ENCODE results near the gene SLC46A1.

The SLC46A1 gene

DNA sequence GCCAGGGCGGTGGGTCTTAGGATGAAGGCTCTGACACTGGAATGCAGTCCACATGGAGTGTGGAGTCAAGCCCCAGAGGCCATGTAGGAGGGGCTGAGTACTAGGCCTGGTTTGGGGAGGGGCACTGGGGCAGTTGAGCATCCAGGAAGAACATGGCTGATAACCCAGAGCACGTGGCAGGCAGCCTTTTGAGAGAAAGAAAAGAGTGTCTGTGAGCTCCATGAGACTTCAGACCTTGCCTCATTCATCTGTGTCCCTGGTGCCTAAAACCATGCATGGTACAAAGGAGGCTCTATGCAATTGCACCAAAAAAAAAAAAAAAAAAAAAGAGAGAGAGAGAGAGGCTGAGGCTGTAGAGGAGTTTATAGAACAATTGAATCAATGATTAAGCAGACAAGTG lies 14.6 kb downstream of the SLC46A1 start:
- Histone ChIP-seq H4K20me1 (ENCODE audit: insufficient read depth, low read length) (no peaks in the 10 kb centered on the region), H2AFZ (ENCODE audit: low read depth, low read length) (no peak overlapping the region)
- TF ChIP-seq EZH2phosphoT487 (IDR thresholded peaks at IDR 0.05; ENCODE audit: low read depth) = no peak
- TF ChIP-seq, protein P1, sequence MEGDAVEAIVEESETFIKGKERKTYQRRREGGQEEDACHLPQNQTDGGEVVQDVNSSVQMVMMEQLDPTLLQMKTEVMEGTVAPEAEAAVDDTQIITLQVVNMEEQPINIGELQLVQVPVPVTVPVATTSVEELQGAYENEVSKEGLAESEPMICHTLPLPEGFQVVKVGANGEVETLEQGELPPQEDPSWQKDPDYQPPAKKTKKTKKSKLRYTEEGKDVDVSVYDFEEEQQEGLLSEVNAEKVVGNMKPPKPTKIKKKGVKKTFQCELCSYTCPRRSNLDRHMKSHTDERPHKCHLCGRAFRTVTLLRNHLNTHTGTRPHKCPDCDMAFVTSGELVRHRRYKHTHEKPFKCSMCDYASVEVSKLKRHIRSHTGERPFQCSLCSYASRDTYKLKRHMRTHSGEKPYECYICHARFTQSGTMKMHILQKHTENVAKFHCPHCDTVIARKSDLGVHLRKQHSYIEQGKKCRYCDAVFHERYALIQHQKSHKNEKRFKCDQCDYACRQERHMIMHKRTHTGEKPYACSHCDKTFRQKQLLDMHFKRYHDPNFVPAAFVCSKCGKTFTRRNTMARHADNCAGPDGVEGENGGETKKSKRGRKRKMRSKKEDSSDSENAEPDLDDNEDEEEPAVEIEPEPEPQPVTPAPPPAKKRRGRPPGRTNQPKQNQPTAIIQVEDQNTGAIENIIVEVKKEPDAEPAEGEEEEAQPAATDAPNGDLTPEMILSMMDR (IDR thresholded peaks at IDR 0.05; ENCODE audit: low read depth, low read length) = no peak

DNA sequence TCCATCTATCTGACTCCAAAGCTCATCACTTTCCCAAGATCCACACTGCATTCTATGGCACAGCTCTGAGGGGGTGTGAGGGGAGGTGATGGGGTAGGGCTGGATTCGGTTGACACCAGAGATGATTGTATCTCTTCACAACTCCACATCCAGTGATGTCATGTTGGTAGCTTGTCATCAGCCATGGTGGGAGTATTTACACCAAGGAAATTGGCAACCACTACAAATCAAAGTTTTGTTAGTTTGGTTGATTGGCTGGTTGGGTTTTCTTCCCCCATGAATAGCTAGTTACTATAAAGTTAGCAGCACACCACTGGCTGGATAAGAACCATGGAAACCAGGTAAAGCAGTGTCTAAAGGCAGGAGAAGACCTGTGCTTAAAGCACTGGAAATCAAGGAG lies 15.0 kb downstream of the SLC46A1 start:
- TF ChIP-seq, protein P1 (IDR thresholded peaks at IDR 0.05; ENCODE audit: low read depth, low read length) = no peak
- TF ChIP-seq EZH2phosphoT487 (IDR thresholded peaks at IDR 0.05; ENCODE audit: low read depth) = no peak
- Histone ChIP-seq H3K27ac (ENCODE audit: low read length) (no peak overlapping the region), H4K20me1 (ENCODE audit: insufficient read depth, low read length) (no peaks in the 10 kb centered on the region), H3K4me1 (ENCODE audit: low read length) (no peaks in the 10 kb centered on the region), H2AFZ (ENCODE audit: low read depth, low read length) (no peak overlapping the region), H3K79me2 (ENCODE audit: low read length) (no peaks in the 10 kb centered on the region), H3K9me3 (ENCODE audit: insufficient read depth, low read length) (no peaks in the 10 kb centered on the region), H3K27me3 (ENCODE audit: low read depth, low read length) (no peaks in the 10 kb centered on the region), H3K36me3 (replicated peaks; ENCODE audit: low read depth, low read length) (peaks cover 34% of the 10 kb centered on the region), H3K4me2 (ENCODE audit: low read length) (no peak overlapping the region), H3K4me3 (ENCODE audit: low read length) (no peak overlapping the region), H3K9ac (ENCODE audit: low read length) (no peak overlapping the region)

More for the DNA sequence above, 14.6 kb downstream of the SLC46A1 start:
- no peak overlapping the region for H3K27ac ChIP-seq (ENCODE audit: low read length)
- H3K79me2 ChIP-seq (ENCODE audit: low read length) = no peaks in the 10 kb centered on the region
- peaks cover 38% of the 10 kb centered on the region for H3K36me3 ChIP-seq (replicated peaks; ENCODE audit: low read depth, low read length)
- no peaks in the 10 kb centered on the region for H3K4me1 ChIP-seq (ENCODE audit: low read length)
- no peak overlapping the region for H3K9ac ChIP-seq (ENCODE audit: low read length)
- no peak overlapping the region for H3K4me2 ChIP-seq (ENCODE audit: low read length)
- no peaks in the 10 kb centered on the region for H3K9me3 ChIP-seq (ENCODE audit: insufficient read depth, low read length)
- H3K4me3 ChIP-seq (ENCODE audit: low read length) = no peak overlapping the region
- no peaks in the 10 kb centered on the region for H3K27me3 ChIP-seq (ENCODE audit: low read depth, low read length)

- Histone ChIP-seq H3K4me2 (ENCODE audit: low read length) (no peak overlapping the region), H2AFZ (ENCODE audit: low read depth, low read length) (no peak overlapping the region), H3K36me3 (replicated peaks; ENCODE audit: low read depth, low read length) (peaks cover 34% of the 10 kb centered on the region), H3K27me3 (ENCODE audit: low read depth, low read length) (no peaks in the 10 kb centered on the region), H3K27ac (ENCODE audit: low read length) (no peak overlapping the region), H3K4me3 (ENCODE audit: low read length) (no peak overlapping the region), H3K9ac (ENCODE audit: low read length) (no peak overlapping the region), H3K9me3 (ENCODE audit: insufficient read depth, low read length) (no peaks in the 10 kb centered on the region), H3K4me1 (ENCODE audit: low read length) (no peaks in the 10 kb centered on the region), H4K20me1 (ENCODE audit: insufficient read depth, low read length) (no peaks in the 10 kb centered on the region), H3K79me2 (ENCODE audit: low read length) (no peaks in the 10 kb centered on the region)
- TF ChIP-seq, protein P1 (IDR thresholded peaks at IDR 0.05; ENCODE audit: low read depth, low read length) = no peak
- no peak for TF ChIP-seq EZH2phosphoT487 (IDR thresholded peaks at IDR 0.05; ENCODE audit: low read depth)
These were observed 15.4 kb downstream of the SLC46A1 start for GRCh38 chr17:28390563-28390962.

DNA sequence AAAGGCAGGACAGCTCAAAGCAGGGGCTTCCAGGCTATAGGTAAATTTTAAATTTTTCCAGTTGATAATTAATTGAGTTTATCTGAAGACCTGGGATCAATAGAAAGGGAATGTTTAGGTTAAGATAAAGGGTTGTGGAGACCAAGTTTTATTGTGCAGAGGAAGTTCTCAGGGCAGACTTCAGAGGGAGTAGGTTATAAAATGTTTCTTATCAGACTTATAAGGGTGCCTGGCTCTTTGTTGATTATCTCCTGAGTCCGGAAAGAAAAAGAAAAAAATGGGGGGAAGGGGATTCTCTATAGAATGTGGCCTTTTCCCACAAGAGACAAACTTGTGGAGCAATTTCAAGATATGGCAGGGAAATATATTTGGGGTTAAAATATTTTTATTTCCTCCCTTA lies 15.9 kb downstream of the SLC46A1 start:
- Histone ChIP-seq H3K79me2 (ENCODE audit: low read length) (no peaks in the 10 kb centered on the region), H3K36me3 (replicated peaks; ENCODE audit: low read depth, low read length) (peaks cover 31% of the 10 kb centered on the region), H2AFZ (ENCODE audit: low read depth, low read length) (no peak overlapping the region), H3K27ac (ENCODE audit: low read length) (no peak overlapping the region), H3K9ac (ENCODE audit: low read length) (no peak overlapping the region), H3K9me3 (ENCODE audit: insufficient read depth, low read length) (no peaks in the 10 kb centered on the region), H4K20me1 (ENCODE audit: insufficient read depth, low read length) (no peaks in the 10 kb centered on the region), H3K4me3 (ENCODE audit: low read length) (no peak overlapping the region), H3K4me2 (ENCODE audit: low read length) (no peak overlapping the region), H3K27me3 (ENCODE audit: low read depth, low read length) (no peaks in the 10 kb centered on the region), H3K4me1 (ENCODE audit: low read length) (no peaks in the 10 kb centered on the region)
- TF ChIP-seq EZH2phosphoT487 (IDR thresholded peaks at IDR 0.05; ENCODE audit: low read depth) = no peak
- TF ChIP-seq, protein P1 (IDR thresholded peaks at IDR 0.05; ENCODE audit: low read depth, low read length) = no peak
